Measurements from ENCODE around the gene GORASP2. TPM values are rescaled to one million over a fixed set of nuclear protein-coding genes. Genes with fewer than 3 reads are reported as not detected.

GORASP2 gene
- polyA plus RNA-seq, 1 donor (not counting 4 experiments of a cell fraction or from before 2014, with no cell fraction given) = 125 TPM

- no peak overlapping the region for H3K4me3 ChIP-seq (ENCODE audit: control insufficient read depth in 2 of 3, extremely low read depth in 1 of 3, insufficient read depth in 2 of 3, low read depth in 1 of 3, low read length in 3 of 3)
- no peaks in the 10 kb centered on the region for H3K36me3 ChIP-seq (ENCODE audit: control insufficient read depth in 2 of 2, extremely low read depth in 1 of 2, insufficient read depth in 2 of 2, low read length in 2 of 2)
- H3K27me3 ChIP-seq (ENCODE audit: control insufficient read depth, extremely low read depth, insufficient read depth, low read length) = no peaks in the 10 kb centered on the region
- H3K79me2 ChIP-seq (ENCODE audit: control insufficient read depth, insufficient read depth, low read length) = no peaks in the 10 kb centered on the region
- TF ChIP-seq CTCF (optimal IDR thresholded peaks at IDR 0.05 in 1 of 3, IDR thresholded peaks at IDR 0.05 in 1 of 3, conservative IDR thresholded peaks at IDR 0.05 in 1 of 3; ENCODE audit: extremely low read depth in 1 of 3, insufficient read depth in 2 of 3, low read length in 3 of 3) (no peak), EZH2 (IDR thresholded peaks at IDR 0.05; ENCODE audit: low read length) (no peak)
- no peak for DNase-seq (ENCODE audit: low read depth, low spot score)
- H3K9me1 ChIP-seq (ENCODE audit: control insufficient read depth, extremely low read depth, insufficient read depth, low read length) = no peaks in the 10 kb centered on the region
- FAIRE-seq = no peak
- H4K20me1 ChIP-seq (ENCODE audit: control insufficient read depth, extremely low read depth, insufficient read depth, low read length) = no peaks in the 10 kb centered on the region
- H2AFZ ChIP-seq (ENCODE audit: control insufficient read depth, low read length) = no peak overlapping the region
- no peak overlapping the region for H3K4me2 ChIP-seq (ENCODE audit: control insufficient read depth, extremely low read depth, insufficient read depth, low read depth, low read length)
- no peak overlapping the region for H3K9ac ChIP-seq (ENCODE audit: control insufficient read depth, extremely low read depth, insufficient read depth, low read length)
- dilution Hi-C loops (cut with MboI; ENCODE audit: extremely low pct_ligation_motif_present, low sequenced_read_pairs) = no loop called here
- H3K9me3 ChIP-seq (ENCODE audit: control insufficient read depth, low read depth, low read length) = no peaks in the 10 kb centered on the region
- peaks cover 3% of the 10 kb centered on the region for H3K4me1 ChIP-seq (ENCODE audit: control insufficient read depth, extremely low read depth, insufficient read depth, low read length)
- H3K27ac ChIP-seq (ENCODE audit: control insufficient read depth, insufficient read depth, low read length) = no peak overlapping the region
Observed at GRCh38 chr2:170891893-170892292, 37.2 kb upstream of the GORASP2 start.

DNA sequence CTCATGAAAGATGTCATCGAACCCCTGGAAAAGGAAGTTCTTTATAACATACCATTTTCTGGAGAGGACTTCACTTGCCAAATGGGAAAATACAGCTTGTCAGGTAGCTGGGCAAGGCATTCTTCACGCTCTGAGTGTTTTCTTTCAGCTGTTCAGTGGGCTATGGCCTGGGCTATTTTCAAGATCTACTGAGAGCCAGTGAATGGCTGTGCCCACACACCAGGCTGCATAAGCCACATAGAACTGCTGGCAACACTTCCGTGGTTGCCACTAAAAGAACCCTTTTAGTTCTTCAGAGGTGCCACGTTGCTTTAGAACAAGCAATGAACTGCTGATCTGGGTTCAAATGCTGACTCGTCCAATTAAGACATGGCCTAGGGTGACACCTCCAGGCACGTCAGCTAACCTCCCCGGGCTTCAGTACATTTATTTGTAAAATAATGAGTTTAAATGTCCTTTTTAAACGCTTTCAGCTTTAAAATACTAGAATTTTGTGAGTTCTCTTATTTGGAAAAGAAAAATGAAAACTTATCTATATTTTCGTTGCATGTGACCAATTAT is 36.6 kb upstream of the GORASP2 start:
- Histone ChIP-seq H3K36me3 (ENCODE audit: control insufficient read depth in 2 of 2, extremely low read depth in 1 of 2, insufficient read depth in 2 of 2, low read length in 2 of 2) (no peaks in the 10 kb centered on the region), H3K9me3 (ENCODE audit: control insufficient read depth, low read depth, low read length) (no peaks in the 10 kb centered on the region), H3K4me3 (ENCODE audit: control insufficient read depth in 2 of 3, extremely low read depth in 1 of 3, insufficient read depth in 2 of 3, low read depth in 1 of 3, low read length in 3 of 3) (no peak overlapping the region), H3K4me2 (ENCODE audit: control insufficient read depth, extremely low read depth, insufficient read depth, low read depth, low read length) (no peak overlapping the region), H3K27ac (ENCODE audit: control insufficient read depth, insufficient read depth, low read length) (no peak overlapping the region), H3K79me2 (ENCODE audit: control insufficient read depth, insufficient read depth, low read length) (no peaks in the 10 kb centered on the region), H3K9me1 (ENCODE audit: control insufficient read depth, extremely low read depth, insufficient read depth, low read length) (no peaks in the 10 kb centered on the region), H3K27me3 (ENCODE audit: control insufficient read depth, extremely low read depth, insufficient read depth, low read length) (no peaks in the 10 kb centered on the region), H3K9ac (ENCODE audit: control insufficient read depth, extremely low read depth, insufficient read depth, low read length) (no peak overlapping the region), H4K20me1 (ENCODE audit: control insufficient read depth, extremely low read depth, insufficient read depth, low read length) (no peaks in the 10 kb centered on the region), H3K4me1 (ENCODE audit: control insufficient read depth, extremely low read depth, insufficient read depth, low read length) (peaks cover 3% of the 10 kb centered on the region), H2AFZ (ENCODE audit: control insufficient read depth, low read length) (no peak overlapping the region)
- no peak for FAIRE-seq
- no peak for TF ChIP-seq EZH2 (IDR thresholded peaks at IDR 0.05; ENCODE audit: low read length)
- TF ChIP-seq CTCF (optimal IDR thresholded peaks at IDR 0.05 in 1 of 3, IDR thresholded peaks at IDR 0.05 in 1 of 3, conservative IDR thresholded peaks at IDR 0.05 in 1 of 3; ENCODE audit: extremely low read depth in 1 of 3, insufficient read depth in 2 of 3, low read length in 3 of 3) = no peak
- dilution Hi-C loops (cut with MboI; ENCODE audit: extremely low pct_ligation_motif_present, low sequenced_read_pairs) = no loop called here
- no peak for DNase-seq (ENCODE audit: low read depth, low spot score)
